SJCRH30 (cell line): ENCODE results near the gene LYRM9. TPM values are rescaled to one million over a fixed set of nuclear protein-coding genes. Genes with fewer than 3 reads are reported as not detected.

Experiments
- total RNA-seq: library from RNA; depleted of rRNA; stranded (reverse); fragments of >200 nt; shearing (Covaris generic); gene quantifications from 2 replicates; pipeline ENCODE4 v1.2.3, GENCODE V29; 2014; rRNA removed

Gene LYRM9
- total RNA-seq, 1 experiment from 2014 or later, result 0.22 TPM

Other genes starting within 250 kb of the LYRM9 start
- gene NOS2, start 92.8 kb downstream of the LYRM9 start, total RNA-seq, result not detected in 2 replicates
- 27.8 and 28.4 TPM in 2 replicates for gene NLK, start 149.3 kb upstream of the LYRM9 start, total RNA-seq